HL-60 (cell line): ENCODE results near the gene SEC23A.
"Not testable (repeated sequence)": the region's sequence is repeated elsewhere in the genome, so short reads cannot be mapped to it uniquely, and the experiment has no call there.

Source experiments
- DNase-seq, 2 experiments: peaks; one replicate each; pipeline ENCODE4 v3.0.0-alpha.2; 2010 to 2020; ENCODE audit warnings: low read depth in 1 of 2, low spot score in 1 of 2
- H3K27ac ChIP-seq: fragments of 250-450 bp; sonication (Bioruptor Pico); replicated peaks from 2 replicates; pipeline ENCODE4 v1.5.1; 2020; ENCODE audit warnings: mild to moderate bottlenecking, moderate library complexity
- H3K27me3 ChIP-seq: fragments of 250-450 bp; sonication (Bioruptor Pico); 2 replicates; pipeline ENCODE4 v1.5.1; 2021; ENCODE audit warnings: mild to moderate bottlenecking, moderate library complexity; ENCODE audit not compliant: insufficient read depth, poor library complexity, severe bottlenecking
- H3K4me3 ChIP-seq: replicated peaks from 2 replicates; pipeline ENCODE4 v1.5.1; 2011; ENCODE audit warnings: mild to moderate bottlenecking, control low read depth, low read length; ENCODE audit not compliant: insufficient read depth
- GABPA ChIP-seq: IDR thresholded peaks from 2 replicates; pipeline ENCODE4 v1.6.1; 2012; ENCODE audit warnings: low read depth
- POLR2AphosphoS5 ChIP-seq: IDR thresholded peaks from 2 replicates; pipeline ENCODE4 v1.6.1; 2012; ENCODE audit warnings: low read depth
- REST ChIP-seq: IDR thresholded peaks from 2 replicates; pipeline ENCODE4 v1.6.1; 2012; ENCODE audit warnings: low read depth; ENCODE audit not compliant: insufficient replicate concordance
- SPI1 ChIP-seq: IDR thresholded peaks from 2 replicates; pipeline ENCODE4 v1.6.1; 2012; ENCODE audit warnings: low read depth, mild to moderate bottlenecking, borderline replicate concordance
- long read RNA-seq: library from polyadenylated mRNA; unstranded; transcript quantifications from one replicate; pipeline ENCODE4 v2.0.0, GENCODE V29; 2020
- TF ChIP-seq, protein P1 (sequence below): IDR thresholded peaks from one replicate; pipeline ENCODE4 v1.5.1; 2011; ENCODE audit warnings: low read length, control low read depth, inconsistent platforms; ENCODE audit not compliant: insufficient read depth

The SEC23A gene
- long read RNA-seq, full-length matches to known transcripts, result 241 of 293 reads
- long read RNA-seq, partial matches to known transcripts, result 29 of 293 reads
- long read RNA-seq, other reads (novel, unspliced or antisense), result 23 of 293 reads

DNA sequence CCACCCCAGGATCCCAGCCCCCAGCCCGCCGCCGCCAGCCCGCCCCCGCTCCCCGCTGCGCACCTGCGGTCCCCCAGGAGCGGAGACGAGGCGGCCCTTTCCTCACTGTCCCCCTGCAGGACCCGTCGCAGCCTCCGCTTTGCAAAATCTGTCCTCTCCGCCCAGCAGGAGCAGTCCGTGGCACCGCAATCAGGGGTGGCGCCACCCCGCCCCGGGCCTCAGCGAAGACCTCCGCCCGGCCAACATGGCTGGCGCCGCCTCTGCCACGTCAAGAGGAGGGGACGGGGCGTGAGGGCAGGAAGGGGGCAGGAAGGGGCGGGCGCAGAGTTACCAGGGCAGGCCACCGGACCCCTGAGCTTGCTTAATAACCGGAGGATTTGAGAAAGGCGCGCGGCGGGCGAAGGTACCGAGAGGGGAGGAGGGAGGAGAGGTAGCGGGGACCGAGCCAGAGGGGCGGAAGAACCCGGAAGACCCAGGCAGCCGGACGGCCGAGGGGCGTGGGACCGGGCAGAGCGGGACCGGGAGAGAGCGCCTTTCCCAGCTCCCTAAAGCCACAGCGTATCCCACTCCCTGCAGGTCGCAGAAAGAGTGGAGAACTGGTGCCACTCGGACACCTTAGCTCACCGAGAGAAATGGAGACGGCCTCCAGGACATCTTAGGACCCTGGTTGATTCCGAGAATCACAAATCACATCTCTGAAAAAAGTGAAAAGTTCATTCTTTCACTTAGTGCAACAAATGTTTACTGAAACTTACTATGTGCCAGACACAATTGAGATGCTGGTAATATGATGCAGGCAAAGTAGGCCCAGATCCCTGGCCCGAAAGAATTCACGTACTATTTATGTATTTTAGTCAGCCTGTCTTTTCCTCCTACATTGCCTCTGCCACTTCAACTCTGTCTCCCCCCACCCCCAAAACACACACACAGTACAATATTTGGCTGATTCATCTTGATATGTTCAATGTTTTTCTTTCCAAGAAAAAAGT, at the start of gene SEC23A:
SEC23A (minus strand) TSS at position 267 of the 989 bp plus-strand sequence. CDS start 7,117 bp downstream, outside the sequence.
- TF ChIP-seq, protein P1, sequence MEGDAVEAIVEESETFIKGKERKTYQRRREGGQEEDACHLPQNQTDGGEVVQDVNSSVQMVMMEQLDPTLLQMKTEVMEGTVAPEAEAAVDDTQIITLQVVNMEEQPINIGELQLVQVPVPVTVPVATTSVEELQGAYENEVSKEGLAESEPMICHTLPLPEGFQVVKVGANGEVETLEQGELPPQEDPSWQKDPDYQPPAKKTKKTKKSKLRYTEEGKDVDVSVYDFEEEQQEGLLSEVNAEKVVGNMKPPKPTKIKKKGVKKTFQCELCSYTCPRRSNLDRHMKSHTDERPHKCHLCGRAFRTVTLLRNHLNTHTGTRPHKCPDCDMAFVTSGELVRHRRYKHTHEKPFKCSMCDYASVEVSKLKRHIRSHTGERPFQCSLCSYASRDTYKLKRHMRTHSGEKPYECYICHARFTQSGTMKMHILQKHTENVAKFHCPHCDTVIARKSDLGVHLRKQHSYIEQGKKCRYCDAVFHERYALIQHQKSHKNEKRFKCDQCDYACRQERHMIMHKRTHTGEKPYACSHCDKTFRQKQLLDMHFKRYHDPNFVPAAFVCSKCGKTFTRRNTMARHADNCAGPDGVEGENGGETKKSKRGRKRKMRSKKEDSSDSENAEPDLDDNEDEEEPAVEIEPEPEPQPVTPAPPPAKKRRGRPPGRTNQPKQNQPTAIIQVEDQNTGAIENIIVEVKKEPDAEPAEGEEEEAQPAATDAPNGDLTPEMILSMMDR, result no peak
- peak; percentile 51 for TF ChIP-seq REST
- peak; percentile 76 for TF ChIP-seq GABPA
- TF ChIP-seq POLR2AphosphoS5, result peak; percentile 75
- no peaks in the 10 kb centered on the region for H3K27me3 ChIP-seq
- H3K27ac ChIP-seq, result peak within 1 kb of the TSS; percentile 76
- peak; percentile 65 to 89 for DNase-seq
- H3K4me3 ChIP-seq, result peak within 1 kb of the TSS; percentile 87

GRCh38 chr14:39145266-39145966, 42.4 kb upstream of the SEC23A start:
- no peak overlapping the region for H3K4me3 ChIP-seq
- TF ChIP-seq POLR2AphosphoS5 (no peak), SPI1 (no peak), GABPA (no peak), REST (no peak)
- TF ChIP-seq, protein P1, result no peak
- DNase-seq, result no peak
- no peaks in the 10 kb centered on the region for H3K27me3 ChIP-seq
- no peak overlapping the region for H3K27ac ChIP-seq

- not testable (repeated sequence) for DNase-seq, H3K4me3 ChIP-seq, H3K27ac ChIP-seq, H3K27me3 ChIP-seq
Measured at GRCh38 chr14:39143226-39143625, 40.2 kb upstream of the SEC23A start.

DNA sequence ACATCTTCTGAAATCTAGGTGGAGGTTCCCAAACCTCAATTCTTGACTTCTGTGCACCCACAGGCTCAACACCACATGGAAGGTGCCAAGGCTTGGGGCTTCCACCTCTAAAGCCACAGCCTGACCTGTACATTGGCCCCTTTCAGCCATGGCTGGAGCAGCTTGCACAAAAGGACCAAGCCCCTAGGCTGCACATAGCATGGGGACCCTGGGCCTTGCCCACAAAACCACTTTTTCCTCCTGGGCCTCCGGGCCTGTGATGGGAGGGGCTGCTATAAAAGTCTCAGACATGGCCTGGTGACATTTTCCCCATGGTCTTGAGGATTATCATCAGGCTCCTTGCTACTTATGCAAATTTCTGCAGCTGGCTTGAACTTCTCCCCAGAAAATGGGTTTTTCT, 38.6 kb upstream of the SEC23A start:
- H3K4me3 ChIP-seq, DNase-seq, H3K27me3 ChIP-seq, H3K27ac ChIP-seq: not testable (repeated sequence)
